Activated naive CD4-positive, alpha-beta T cell treated with Interleukin-2 at 50 U/mL for 16 hours (primary cell): ENCODE results near the gene MED9.
"Not testable (repeated sequence)": the region's sequence is repeated elsewhere in the genome, so short reads cannot be mapped to it uniquely, and the experiment has no call there.

Experiments
- DNase-seq: peaks from one replicate; pipeline ENCODE4 v3.0.0-alpha.2; 2020

The MED9 gene

GRCh38 chr17:17476865-17477467 is at the start of gene MED9:
TSS of gene MED9 (plus strand) at chr17:17477000. CDS start at chr17:17477042, 42 bp downstream.
- peak; percentile 94 for DNase-seq

- no peak for DNase-seq
Measured at GRCh38 chr17:17429222-17429621, 47.6 kb upstream of the MED9 start.

- DNase-seq = not testable (repeated sequence)
Measured at GRCh38 chr17:17430924-17431323, 45.9 kb upstream of the MED9 start.

- no peak for DNase-seq
Measured at GRCh38 chr17:17431605-17432004, 45.2 kb upstream of the MED9 start.

- DNase-seq = no peak
Measured at GRCh38 chr17:17433000-17433703, 43.6 kb upstream of the MED9 start.

- DNase-seq = no peak
Measured at GRCh38 chr17:17434477-17434876, 42.3 kb upstream of the MED9 start.

- no peak for DNase-seq
Measured at GRCh38 chr17:17435323-17435722, 41.5 kb upstream of the MED9 start.

GRCh38 chr17:17437461-17437860 is 39.3 kb upstream of the MED9 start:
- no peak for DNase-seq

GRCh38 chr17:17437893-17438292 is 38.9 kb upstream of the MED9 start:
- DNase-seq = no peak

GRCh38 chr17:17440010-17440843 is 36.6 kb upstream of the MED9 start:
- peak; percentile 80 for DNase-seq

GRCh38 chr17:17440938-17441675 is 35.7 kb upstream of the MED9 start:
- no peak for DNase-seq

GRCh38 chr17:17443173-17443572 is 33.6 kb upstream of the MED9 start:
- DNase-seq = no peak

- no peak for DNase-seq
Measured at GRCh38 chr17:17445296-17445924, 31.4 kb upstream of the MED9 start.

- DNase-seq = no peak
Measured at GRCh38 chr17:17445925-17446665, 30.7 kb upstream of the MED9 start.

- DNase-seq = no peak
Measured at GRCh38 chr17:17446666-17447155, 30.1 kb upstream of the MED9 start.

- DNase-seq = no peak
Measured at GRCh38 chr17:17447264-17447663, 29.5 kb upstream of the MED9 start.

GRCh38 chr17:17448076-17448475 is 28.7 kb upstream of the MED9 start:
- no peak for DNase-seq

- DNase-seq = no peak
Measured at GRCh38 chr17:17448723-17449122, 28.1 kb upstream of the MED9 start.

- DNase-seq = no peak
Measured at GRCh38 chr17:17453088-17453487, 23.7 kb upstream of the MED9 start.

- no peak for DNase-seq
Measured at GRCh38 chr17:17454276-17454675, 22.5 kb upstream of the MED9 start.

- not testable (repeated sequence) for DNase-seq
Measured at GRCh38 chr17:17454700-17455099, 22.1 kb upstream of the MED9 start.

- DNase-seq = no peak
Measured at GRCh38 chr17:17455173-17455572, 21.6 kb upstream of the MED9 start.
